B cell (primary cell): ENCODE measurements around the gene COL25A1. TPM values are rescaled to one million over a fixed set of nuclear protein-coding genes. Genes with fewer than 3 reads are reported as not detected.

Experiments used
- ATAC-seq: fragments of 200-7000 bp; cut with Tn5 transposase; one replicate; pipeline ENCODE4 v1.10.0; 2021; ENCODE audit warnings: low read depth, mild to moderate bottlenecking, moderate number of reproducible peaks, moderate library complexity
- CTCF ChIA-PET: fragments of 350-600 bp; sonication (Branson Sonifier 250); formaldehyde crosslinking; loops from one replicate; lab custom pipeline; 2021; ENCODE audit warnings: antibody characterized with exemption, inconsistent platforms; lab: Charles Lee
- POLR2A ChIA-PET: fragments of 350-600 bp; sonication (Branson Sonifier 250); formaldehyde crosslinking; loops from one replicate; lab custom pipeline; 2021; ENCODE audit warnings: antibody characterized with exemption; lab: Charles Lee
- DNase-seq: peaks from one replicate; pipeline ENCODE4 v3.0.0; 2013
- H2AFZ ChIP-seq: 2 replicates; pipeline ENCODE4 v1.6.1; 2012; ENCODE audit warnings: mild to moderate bottlenecking, low read depth, low read length; ENCODE audit not compliant: insufficient read depth, poor library complexity, severe bottlenecking
- H3K27ac ChIP-seq, 2 donors: 1 replicate in 1 of 2; 2 replicates in 1 of 2; pipeline ENCODE4 v1.5.1; 2012 to 2013; ENCODE audit warnings: low read length in 2 of 2, mild to moderate bottlenecking in 2 of 2, moderate library complexity in 1 of 2
- H3K27me3 ChIP-seq, 4 experiments: fragments of 200-600 bp in 1 of 4; sonication (generic) in 1 of 4; replicated peaks in 1 of 4; 1 replicate in 2 of 4; 2 replicates in 2 of 4; pipeline versions ENCODE4 v1.6.1 to v1.7.0; 2013 to 2016; ENCODE audit warnings: low read length in 3 of 4, mild to moderate bottlenecking in 2 of 4, mixed read lengths in 1 of 4, moderate library complexity in 1 of 4; ENCODE audit not compliant: insufficient read depth in 4 of 4, control insufficient read depth in 3 of 4; ENCODE audit errors: control extremely low read depth in 1 of 4
- H3K36me3 ChIP-seq, 2 experiments: replicated peaks in 1 of 2; 1 replicate in 1 of 2; 2 replicates in 1 of 2; pipeline versions ENCODE4 v1.6.1 to v1.7.1; 2013; ENCODE audit warnings: low read length in 1 of 2; ENCODE audit not compliant: insufficient read depth in 2 of 2, control insufficient read depth in 1 of 2; ENCODE audit errors: control extremely low read depth in 1 of 2, extremely low read depth in 1 of 2
- H3K4me1 ChIP-seq, 2 donors: fragments of 200-600 bp in 1 of 2; sonication (generic) in 1 of 2; 1 replicate in 1 of 2; 2 replicates in 1 of 2; pipeline versions ENCODE4 v1.5.1 to v1.6.1; 2013 to 2017; ENCODE audit warnings: low read length in 2 of 2; ENCODE audit not compliant: control insufficient read depth in 2 of 2, insufficient read depth in 2 of 2
- H3K4me2 ChIP-seq: replicated peaks from 2 replicates; pipeline ENCODE3; 2012; ENCODE audit warnings: mild to moderate bottlenecking, low read depth, low read length; ENCODE audit not compliant: poor library complexity, severe bottlenecking
- H3K4me3 ChIP-seq, 5 experiments: fragments of 200-600 bp in 1 of 5; sonication (generic) in 1 of 5; 1 replicate in 3 of 5; 2 replicates in 2 of 5; pipeline versions ENCODE4 v1.5.1 to v1.7.0; 2011 to 2016; ENCODE audit warnings: low read length in 4 of 5, mild to moderate bottlenecking in 4 of 5, low read depth in 2 of 5, control low read depth in 1 of 5, moderate library complexity in 1 of 5; ENCODE audit not compliant: insufficient read depth in 1 of 5; ENCODE audit errors: control extremely low read depth in 1 of 5, extremely low read depth in 1 of 5
- H3K79me2 ChIP-seq: fragments of 200-600 bp; sonication (generic); one replicate; pipeline ENCODE4 v1.6.0; 2016; ENCODE audit warnings: low read length; ENCODE audit not compliant: control insufficient read depth, insufficient read depth
- H3K9ac ChIP-seq: fragments of 200-600 bp; sonication (generic); 2 replicates; pipeline ENCODE4 v1.6.1; 2017; ENCODE audit warnings: mild to moderate bottlenecking, low read length, moderate library complexity
- H3K9me3 ChIP-seq, 3 donors: one replicate each; pipeline versions ENCODE4 v1.6.1 to v1.7.1; 2013; ENCODE audit warnings: low read length in 2 of 3; ENCODE audit not compliant: control insufficient read depth in 2 of 3, insufficient read depth in 1 of 3; ENCODE audit errors: control extremely low read depth in 1 of 3
- H4K20me1 ChIP-seq: 2 replicates; pipeline ENCODE4 v1.6.0; 2012; ENCODE audit warnings: mild to moderate bottlenecking, low read length; ENCODE audit not compliant: insufficient read depth, control insufficient read depth, poor library complexity, severe bottlenecking
- H3K27ac Mint-ChIP-seq: one replicate; pipeline ENCODE4 v1.8.0; 2021; ENCODE audit warnings: mixed read lengths
- H3K27me3 Mint-ChIP-seq: one replicate; pipeline ENCODE4 v1.8.0; 2021; ENCODE audit warnings: mixed read lengths
- H3K4me1 Mint-ChIP-seq: one replicate; pipeline ENCODE4 v1.8.0; 2021; ENCODE audit warnings: mixed read lengths
- H3K4me3 Mint-ChIP-seq: one replicate; pipeline ENCODE4 v1.8.0; 2021; ENCODE audit warnings: mixed read lengths
- H3K9me3 Mint-ChIP-seq: one replicate; pipeline ENCODE4 v1.8.0; 2022; ENCODE audit warnings: mixed read lengths; ENCODE audit not compliant: insufficient read depth
- CTCF ChIP-seq: fragments of 200-600 bp; IDR thresholded peaks from one replicate; pipeline ENCODE4 v1.8.0; 2022; ENCODE audit warnings: antibody characterized with exemption, mild to moderate bottlenecking
- EZH2 ChIP-seq: IDR thresholded peaks from 2 replicates; pipeline ENCODE4 v1.6.1; 2012; ENCODE audit warnings: borderline replicate concordance, low read depth, mild to moderate bottlenecking, moderate library complexity, low read length; ENCODE audit not compliant: insufficient read depth, poor library complexity, severe bottlenecking
- WGBS: methylation state at CpG from one replicate; pipeline ENCODE4 v1.1.5; 2013; ENCODE audit warnings: missing lambda C conversion rate; ENCODE audit not compliant: insufficient coverage; 5-methylcytosine and 5-hydroxymethylcytosine counted together
- intact Hi-C: fragments of 100-400 bp; cut with micrococcal nuclease; formaldehyde crosslinking; loops from one replicate; pipeline ENCODE4 v1.10.0; 2022
- polyA plus RNA-seq: library from polyadenylated mRNA; depleted of rRNA; stranded (reverse); fragments of >200 nt; gene quantifications from 2 replicates; pipeline ENCODE4 v1.2.3, GENCODE V29; 2012
- total RNA-seq, 2 donors: library from RNA; stranded (reverse); fragments of 120-200 nt in 1 of 2; gene quantifications; 1 replicate in 1 of 2; 2 replicates in 1 of 2; pipeline versions ENCODE4 v1.2.3 to v1.2.4, GENCODE V29; 2013 to 2022

COL25A1 gene
- total and polyA plus RNA-seq, 2 donors (not counting 1 experiment from before 2014, with no cell fraction given), result not detected

- Mint-ChIP-seq H3K27me3 (peaks cover 4% of the 10 kb centered on the region), H3K4me3 (no peak overlapping the region), H3K4me1 (no peaks in the 10 kb centered on the region), H3K27ac (no peak overlapping the region), H3K9me3 (peaks cover 2% of the 10 kb centered on the region)
- no peak overlapping the region for H2AFZ ChIP-seq
- H3K4me3 ChIP-seq, result no peak overlapping the region
- H3K36me3 ChIP-seq, result no peaks in the 10 kb centered on the region
- H3K27ac ChIP-seq, result no peak overlapping the region
- CTCF ChIA-PET, result no interaction called here
- no peaks in the 10 kb centered on the region for H3K9me3 ChIP-seq
- no peak overlapping the region for H3K9ac ChIP-seq
- TF ChIP-seq CTCF, result no peak
- no peak for TF ChIP-seq EZH2
- no peak for DNase-seq
- no peak overlapping the region for H3K4me2 ChIP-seq
- WGBS, result 86% methylated on average over 2 of the region's 4 CpGs
- no peaks in the 10 kb centered on the region for H4K20me1 ChIP-seq
- H3K79me2 ChIP-seq, result no peaks in the 10 kb centered on the region
- H3K27me3 ChIP-seq, result no peaks in the 10 kb centered on the region
- no peak for ATAC-seq
- intact Hi-C loops, result no loop called here
- POLR2A ChIA-PET, result no interaction called here
- no peaks in the 10 kb centered on the region for H3K4me1 ChIP-seq
Observed at GRCh38 chr4:109186458-109186945, 116.0 kb downstream of the COL25A1 start.

- H3K4me3 ChIP-seq, result no peak overlapping the region
- H3K9me3 ChIP-seq, result no peaks in the 10 kb centered on the region
- no peak overlapping the region for H3K9ac ChIP-seq
- no peaks in the 10 kb centered on the region for H3K79me2 ChIP-seq
- TF ChIP-seq EZH2 (no peak), CTCF (no peak)
- H3K9me3 Mint-ChIP-seq, result peaks cover 2% of the 10 kb centered on the region
- H3K4me3 Mint-ChIP-seq, result no peak overlapping the region
- ATAC-seq (no peak), DNase-seq (no peak)
- no peaks in the 10 kb centered on the region for H3K36me3 ChIP-seq
- no peak overlapping the region for H2AFZ ChIP-seq
- H3K27me3 Mint-ChIP-seq, result peaks cover 4% of the 10 kb centered on the region
- H4K20me1 ChIP-seq, result no peaks in the 10 kb centered on the region
- H3K27ac Mint-ChIP-seq, result no peak overlapping the region
- intact Hi-C loops, result no loop called here
- CTCF ChIA-PET, result no interaction called here
- no peak overlapping the region for H3K27ac ChIP-seq
- H3K27me3 ChIP-seq, result no peaks in the 10 kb centered on the region
- POLR2A ChIA-PET, result no interaction called here
- no CpG with 5 or more reads among the region's 7 CpGs for WGBS
- H3K4me1 Mint-ChIP-seq, result no peaks in the 10 kb centered on the region
- H3K4me1 ChIP-seq, result no peaks in the 10 kb centered on the region
- H3K4me2 ChIP-seq, result no peak overlapping the region
Observed at GRCh38 chr4:109185951-109186350, 116.5 kb downstream of the COL25A1 start.
